ENCODE data around the gene OR2V2. TPM values are rescaled to one million over a fixed set of nuclear protein-coding genes. Genes with fewer than 3 reads are reported as not detected.
"Not testable (repeated sequence)": the region's sequence is repeated elsewhere in the genome, so short reads cannot be mapped to it uniquely, and the experiment has no call there.

OR2V2 gene, protein sequence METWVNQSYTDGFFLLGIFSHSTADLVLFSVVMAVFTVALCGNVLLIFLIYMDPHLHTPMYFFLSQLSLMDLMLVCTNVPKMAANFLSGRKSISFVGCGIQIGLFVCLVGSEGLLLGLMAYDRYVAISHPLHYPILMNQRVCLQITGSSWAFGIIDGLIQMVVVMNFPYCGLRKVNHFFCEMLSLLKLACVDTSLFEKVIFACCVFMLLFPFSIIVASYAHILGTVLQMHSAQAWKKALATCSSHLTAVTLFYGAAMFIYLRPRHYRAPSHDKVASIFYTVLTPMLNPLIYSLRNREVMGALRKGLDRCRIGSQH
- total RNA-seq (2014; rRNA removed; shearing (Covaris generic)), result not detected in 2 replicates

DNA sequence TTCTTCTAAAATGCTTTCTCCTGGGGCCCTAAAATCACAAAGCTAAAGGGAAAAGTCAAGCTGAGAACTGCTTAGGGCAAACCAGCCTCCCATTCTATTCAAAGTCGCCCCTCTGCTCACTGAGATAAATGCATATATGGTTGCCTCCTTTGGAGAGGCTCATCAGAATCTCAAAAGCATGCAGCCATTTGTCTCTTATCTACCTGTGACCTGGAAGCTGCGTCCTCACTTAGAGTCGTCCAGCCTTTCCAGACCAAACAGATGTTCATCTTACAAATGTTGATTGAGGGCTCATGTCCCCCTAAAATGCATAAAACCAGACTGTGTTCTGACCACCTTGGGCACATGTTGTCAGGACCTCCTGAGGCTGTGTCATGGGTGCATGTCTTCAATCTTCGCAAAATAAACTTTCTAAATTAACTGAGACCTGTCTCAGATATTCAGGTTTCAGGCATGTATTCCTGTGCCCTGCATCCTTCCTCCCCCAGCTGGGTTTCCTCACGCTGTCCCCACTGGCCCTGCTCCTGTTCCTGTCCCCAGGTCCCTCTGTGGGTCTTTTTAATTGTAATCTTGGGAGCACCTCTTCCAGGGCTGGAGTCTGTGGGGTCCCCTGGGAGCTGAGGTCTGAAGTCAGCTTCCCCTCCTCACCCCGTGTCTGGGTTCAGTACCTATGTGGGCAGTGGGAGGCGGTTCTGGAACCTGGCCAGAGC lies at the start of gene OR2V2:
Gene OR2V2 (plus strand): TSS at position 660 of the 710 bp plus-strand sequence. CDS start 7,357 bp downstream, outside the sequence.
- not testable (repeated sequence) for DNase-seq (ENCODE audit: low read depth)

DNA sequence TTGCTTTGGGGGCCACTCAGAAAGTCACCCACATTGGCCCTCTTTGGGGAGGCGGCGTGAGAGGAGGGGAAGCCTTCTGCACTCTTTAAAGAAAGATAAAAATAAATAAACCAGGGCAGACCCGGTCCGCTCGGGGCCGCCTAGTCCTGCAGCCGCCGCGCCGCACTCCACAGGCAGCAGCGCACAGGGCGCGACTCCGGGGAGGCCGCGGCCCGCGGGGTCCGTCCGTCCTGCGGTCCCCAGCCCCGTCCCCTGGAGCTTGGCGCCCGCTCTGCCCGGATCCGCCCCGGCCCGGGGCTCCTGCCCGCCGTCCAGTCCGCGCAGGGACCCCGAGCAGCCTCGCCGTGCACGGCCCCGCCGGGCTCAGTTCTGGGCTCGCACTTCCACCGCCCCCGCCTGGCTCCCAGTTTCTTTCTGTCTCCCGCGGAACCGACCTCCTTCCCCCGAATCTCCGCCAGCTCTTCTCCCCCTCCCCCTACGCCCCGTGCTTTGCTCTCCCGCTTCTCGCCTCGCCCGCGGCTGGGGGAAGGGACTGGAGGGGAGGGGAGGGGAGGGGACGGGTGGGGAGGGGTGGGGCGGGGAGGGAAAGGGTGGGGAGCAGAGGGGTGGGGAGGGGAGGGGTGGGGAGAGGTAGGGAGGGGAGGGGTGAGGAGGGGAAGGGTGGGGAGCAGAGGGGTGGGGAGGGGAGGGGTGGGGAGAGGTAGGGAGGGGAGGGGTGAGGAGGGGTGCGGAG lies 49.5 kb upstream of the OR2V2 start:
- DNase-seq (ENCODE audit: low read depth), result not testable (repeated sequence)

DNA sequence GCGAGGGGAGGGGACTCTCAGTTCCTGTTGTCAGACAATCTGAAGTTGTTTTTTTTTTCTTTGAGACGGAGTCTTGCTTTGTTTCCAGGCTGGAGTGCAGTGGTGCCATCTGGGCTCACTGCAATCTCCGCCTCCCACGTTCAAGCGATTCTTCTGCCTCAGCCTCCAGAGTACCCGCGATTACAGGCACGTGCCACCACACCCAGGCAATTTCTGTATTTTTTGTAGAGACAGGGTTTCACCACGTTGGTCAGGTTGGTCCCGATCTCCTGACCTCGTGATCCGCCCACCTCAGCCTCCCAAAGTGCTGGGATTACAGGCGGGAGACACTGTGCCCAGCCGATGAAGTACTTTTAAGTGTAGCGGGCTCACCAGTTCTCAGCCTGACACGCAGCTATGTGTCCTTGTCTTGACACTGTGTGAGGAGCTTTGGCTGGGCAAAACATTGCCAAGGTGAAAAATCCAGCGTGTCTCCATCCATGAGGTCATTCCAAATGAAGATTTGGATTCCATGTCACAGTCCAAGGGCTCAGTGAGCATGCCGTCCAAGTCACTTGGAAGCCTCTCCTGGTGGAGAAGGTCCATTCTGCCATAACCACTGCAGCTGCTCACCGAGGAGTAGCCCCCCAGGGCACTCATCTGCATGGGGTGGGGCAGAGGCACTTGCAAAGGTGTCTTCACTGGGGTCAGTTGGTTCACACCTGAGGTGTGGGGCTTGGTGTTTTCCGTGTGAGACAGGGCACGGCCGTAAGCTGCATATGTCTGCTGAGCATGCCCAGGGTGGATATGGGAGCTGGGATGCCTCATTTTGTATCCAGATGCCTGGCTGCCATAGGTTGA lies 48.4 kb upstream of the OR2V2 start:
- peak; percentile 44 for DNase-seq (ENCODE audit: low read depth)

- DNase-seq (ENCODE audit: low read depth), result no peak
Measured at GRCh38 chr5:181099602-181100086, 47.7 kb upstream of the OR2V2 start.

GRCh38 chr5:181100121-181100875 lies 47.1 kb upstream of the OR2V2 start:
- peak; percentile 33 for DNase-seq (ENCODE audit: low read depth)

DNA sequence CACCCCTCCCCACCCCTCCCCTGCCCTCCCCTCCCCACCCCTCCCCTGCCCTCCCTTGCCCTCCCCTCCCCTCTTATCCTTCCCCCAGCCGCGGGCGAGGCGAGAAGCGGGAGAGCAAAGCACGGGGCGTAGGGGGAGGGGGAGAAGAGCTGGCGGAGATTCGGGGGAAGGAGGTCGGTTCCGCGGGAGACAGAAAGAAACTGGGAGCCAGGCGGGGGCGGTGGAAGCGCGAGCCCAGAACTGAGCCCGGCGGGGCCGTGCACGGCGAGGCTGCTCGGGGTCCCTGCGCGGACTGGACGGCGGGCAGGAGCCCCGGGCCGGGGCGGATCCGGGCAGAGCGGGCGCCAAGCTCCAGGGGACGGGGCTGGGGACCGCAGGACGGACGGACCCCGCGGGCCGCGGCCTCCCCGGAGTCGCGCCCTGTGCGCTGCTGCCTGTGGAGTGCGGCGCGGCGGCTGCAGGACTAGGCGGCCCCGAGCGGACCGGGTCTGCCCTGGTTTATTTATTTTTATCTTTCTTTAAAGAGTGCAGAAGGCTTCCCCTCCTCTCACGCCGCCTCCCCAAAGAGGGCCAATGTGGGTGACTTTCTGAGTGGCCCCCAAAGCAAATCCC lies 46.2 kb upstream of the OR2V2 start:
- not testable (repeated sequence) for DNase-seq (ENCODE audit: low read depth)

DNA sequence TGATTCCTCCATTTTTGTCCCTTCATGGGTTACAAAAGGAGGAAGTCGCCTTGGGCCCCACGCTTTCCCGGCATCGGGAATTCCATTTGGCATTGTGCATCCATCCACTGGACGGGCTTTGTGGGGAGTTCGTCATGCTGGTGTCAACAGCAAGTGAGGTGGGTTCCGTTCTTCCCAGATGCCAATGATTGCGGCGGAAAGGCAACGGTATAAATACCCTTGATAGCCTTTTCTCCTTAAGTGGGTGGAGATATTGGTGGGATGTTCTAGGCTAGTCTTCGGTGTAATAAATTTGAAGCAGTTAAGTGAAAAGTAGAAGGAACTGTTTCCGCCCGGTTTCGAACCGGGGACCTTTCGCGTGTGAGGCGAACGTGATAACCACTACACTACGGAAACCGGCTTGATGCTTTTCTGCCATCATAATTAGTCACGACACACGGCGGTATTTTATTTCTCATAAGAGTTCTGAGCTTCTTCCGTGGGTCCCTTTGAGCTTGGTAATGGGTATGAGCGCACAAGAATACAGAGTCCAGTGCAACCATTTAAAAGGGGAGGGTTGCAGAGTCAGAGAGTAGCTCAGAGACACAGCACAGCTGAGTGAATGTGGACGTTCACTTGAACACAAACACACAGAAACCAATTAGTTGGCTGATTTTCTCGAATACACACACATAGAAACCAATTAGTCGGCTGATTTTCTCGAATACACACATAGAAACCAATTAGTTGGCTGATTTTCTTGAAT lies 45.3 kb upstream of the OR2V2 start:
- not testable (repeated sequence) for DNase-seq (ENCODE audit: low read depth)

DNA sequence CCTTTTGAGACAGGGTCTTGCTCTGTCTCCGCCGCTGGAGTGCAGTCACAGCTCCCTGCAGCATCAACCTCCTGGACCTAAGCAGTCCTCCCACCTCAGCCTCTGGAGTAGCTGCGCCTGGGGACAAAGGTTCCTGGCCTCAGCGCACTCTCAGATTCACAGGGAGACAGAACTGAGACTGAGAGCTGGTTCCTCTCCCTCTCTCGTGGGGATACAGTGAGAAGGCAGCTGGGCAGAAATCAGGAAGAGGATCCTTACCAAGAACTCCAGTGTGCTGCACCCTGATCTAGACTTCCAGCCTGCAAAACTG lies 43.2 kb upstream of the OR2V2 start:
- not testable (repeated sequence) for DNase-seq (ENCODE audit: low read depth)

GRCh38 chr5:181104606-181105390 lies 42.6 kb upstream of the OR2V2 start:
- DNase-seq (ENCODE audit: low read depth), result not testable (repeated sequence)

GRCh38 chr5:181105391-181106025 lies 41.9 kb upstream of the OR2V2 start:
- no peak for DNase-seq (ENCODE audit: low read depth)

GRCh38 chr5:181107699-181108098 lies 39.7 kb upstream of the OR2V2 start:
- no peak for DNase-seq (ENCODE audit: low read depth)

GRCh38 chr5:181108578-181109165 lies 38.7 kb upstream of the OR2V2 start:
- DNase-seq (ENCODE audit: low read depth), result no peak

GRCh38 chr5:181109489-181110013 lies 37.8 kb upstream of the OR2V2 start:
- DNase-seq (ENCODE audit: low read depth), result no peak

- DNase-seq (ENCODE audit: low read depth), result no peak
Measured at GRCh38 chr5:181111010-181111409, 36.4 kb upstream of the OR2V2 start.

GRCh38 chr5:181112476-181112875 lies 34.9 kb upstream of the OR2V2 start:
- DNase-seq (ENCODE audit: low read depth), result no peak

- DNase-seq (ENCODE audit: low read depth), result not testable (repeated sequence)
Measured at GRCh38 chr5:181113572-181113971, 33.8 kb upstream of the OR2V2 start.

DNA sequence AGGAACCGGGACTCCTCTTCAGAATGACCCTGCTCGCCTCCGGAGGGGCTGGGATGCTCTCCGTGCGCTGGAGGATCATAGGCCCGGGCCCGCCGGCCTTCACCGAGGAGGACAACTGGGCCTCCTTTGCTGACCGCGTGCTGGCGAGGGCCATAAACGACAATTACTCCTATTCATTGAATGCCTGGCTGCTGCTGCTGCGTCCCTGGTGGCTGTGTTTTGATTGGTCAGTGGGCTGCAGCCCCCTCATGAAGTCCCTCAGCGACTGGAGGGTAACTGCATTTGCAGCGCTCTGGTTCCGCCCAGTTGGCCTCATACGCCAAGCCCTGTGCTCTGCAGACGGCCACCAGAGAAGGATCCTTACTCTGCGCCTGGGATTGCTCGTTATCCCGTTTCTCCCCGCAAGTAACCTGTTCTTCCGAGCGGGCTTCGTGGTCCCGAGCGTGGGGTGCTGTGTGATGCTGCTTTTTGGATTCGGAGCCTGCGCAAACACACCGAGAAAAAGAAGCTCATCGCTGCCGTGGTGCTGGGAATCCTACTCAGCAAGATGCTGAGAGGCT lies 33.0 kb upstream of the OR2V2 start:
- no peak for DNase-seq (ENCODE audit: low read depth)

All from Daoy (cell line).